Anterior cingulate cortex (tissue), 58 donors: ENCODE results near the gene CREB1.
"Not testable (repeated sequence)": the region's sequence is repeated elsewhere in the genome, so short reads cannot be mapped to it uniquely, and the experiment has no call there.

Source experiments
- DNase-seq, 58 donors: peaks; one replicate each; lab custom pipeline; 2025; lab: John Stamatoyannopoulos, UW

The CREB1 gene

GRCh38 chr2:207529330-207530159 is at the start of gene CREB1:
Gene CREB1, plus strand, starts transcription at chr2:207529962. Its CDS starts 25,674 bp downstream, at chr2:207555636.
- DNase-seq: peak; percentile 90 to 99 (median 98)

DNA sequence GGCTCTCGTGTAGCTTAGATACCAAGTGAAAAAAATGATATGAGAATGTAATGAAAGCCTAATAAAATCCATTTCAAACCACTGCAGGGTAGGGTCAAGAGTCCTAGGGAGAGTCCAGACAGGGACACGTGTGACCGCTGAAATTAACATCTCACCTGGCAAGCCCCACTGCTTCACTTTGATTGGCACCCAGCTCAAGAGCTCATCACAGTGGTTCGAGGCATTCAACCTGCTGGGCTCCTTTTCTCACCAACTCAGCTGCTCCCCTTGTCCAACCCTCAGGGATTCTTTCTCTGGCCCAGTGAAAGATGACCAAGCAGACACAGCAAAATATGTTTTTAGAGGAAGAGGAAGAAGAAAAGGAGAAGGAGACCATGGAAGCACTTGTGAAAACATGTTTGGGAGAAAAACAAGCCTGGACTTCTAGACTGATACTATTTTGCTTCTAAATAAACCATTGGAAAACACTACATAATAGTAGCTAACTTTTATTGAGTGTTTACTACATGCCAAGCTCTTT is 49.2 kb upstream of the CREB1 start:
- DNase-seq: no peak

- DNase-seq: peak in 1 of 58 donors; percentile 18
These were observed 47.8 kb upstream of the CREB1 start for GRCh38 chr2:207481924-207482323.

DNA sequence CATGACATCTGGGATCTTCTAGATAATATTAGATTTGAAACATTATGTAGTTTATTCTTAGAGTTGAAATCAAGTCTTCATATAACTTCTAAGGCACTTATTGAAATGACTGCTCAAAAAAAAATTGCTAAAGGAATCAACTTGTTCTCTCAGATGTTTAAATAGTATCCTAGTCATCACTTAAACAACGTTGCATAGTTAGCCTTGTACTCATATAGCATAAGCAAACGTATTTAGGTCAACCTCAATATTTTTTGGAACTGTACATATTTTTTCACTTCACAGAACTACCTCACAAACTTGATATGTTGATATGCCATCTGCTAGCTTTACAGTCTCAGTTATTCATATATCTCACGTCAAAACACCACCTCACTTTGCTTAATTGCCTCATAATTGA is 47.1 kb upstream of the CREB1 start:
- DNase-seq: no peak

DNA sequence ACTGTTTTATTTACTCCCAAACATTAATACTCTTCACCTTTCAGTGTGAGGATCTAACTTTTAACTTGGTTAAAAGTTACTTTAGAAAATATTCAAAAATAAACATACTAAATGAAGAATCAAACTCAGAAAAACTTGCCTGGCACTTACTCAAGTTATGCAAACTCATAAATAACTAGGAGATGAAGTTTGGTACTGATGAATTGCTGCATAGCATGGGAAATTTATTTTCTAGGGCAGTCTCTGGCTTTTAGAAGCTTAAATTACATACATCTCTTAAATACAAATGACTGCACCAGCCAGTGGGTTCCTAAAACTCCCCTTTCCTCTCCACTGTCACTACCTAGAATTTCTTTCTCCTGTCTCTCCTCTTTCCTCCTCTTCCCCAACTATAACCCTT is 46.7 kb upstream of the CREB1 start:
- no peak for DNase-seq

GRCh38 chr2:207483477-207483876 is 46.3 kb upstream of the CREB1 start:
- no peak for DNase-seq

DNA sequence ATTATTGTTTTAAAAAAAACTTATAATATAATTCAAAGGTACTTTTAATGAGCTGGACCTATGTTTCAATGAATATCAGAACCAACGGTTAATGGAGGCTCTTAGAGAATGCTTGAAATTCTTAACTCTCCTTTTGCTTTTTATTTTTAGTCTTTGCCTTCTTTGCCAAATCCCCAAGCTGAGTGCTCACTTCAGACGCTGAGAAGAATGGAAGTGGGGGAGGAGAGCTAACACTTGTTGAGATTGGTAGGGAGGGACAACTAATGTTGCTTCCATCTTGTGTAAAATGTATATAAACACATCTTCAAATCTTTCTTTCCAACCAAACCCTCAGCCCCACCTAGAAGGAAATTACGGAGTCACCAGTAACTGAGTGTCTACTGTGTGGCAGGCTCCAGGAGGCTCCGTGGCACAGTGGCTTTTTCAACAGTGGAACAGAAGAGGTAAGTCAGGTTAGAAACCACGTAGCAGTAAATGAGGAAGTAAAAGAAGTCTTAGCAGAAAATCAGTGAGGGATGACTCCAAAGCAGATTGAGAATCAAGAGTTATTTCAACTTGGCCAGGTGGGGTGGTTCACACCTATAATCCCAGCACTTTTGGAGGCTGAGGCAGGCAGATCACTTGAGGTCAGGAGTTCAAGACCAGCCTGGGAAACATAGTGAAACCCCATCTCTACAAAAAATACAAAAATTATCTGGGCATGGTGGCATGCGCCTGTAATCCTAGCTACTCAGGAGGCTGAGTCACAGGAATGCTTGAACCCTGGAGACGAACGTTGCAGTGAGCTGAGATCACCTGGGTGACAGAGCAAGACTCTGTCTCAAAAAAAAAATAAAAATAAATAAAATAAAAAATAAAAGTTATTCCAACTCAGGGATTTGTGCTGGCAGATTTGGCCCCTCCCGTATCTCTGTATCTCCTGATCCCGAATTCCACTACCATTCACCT is 45.0 kb upstream of the CREB1 start:
- DNase-seq: no peak

DNA sequence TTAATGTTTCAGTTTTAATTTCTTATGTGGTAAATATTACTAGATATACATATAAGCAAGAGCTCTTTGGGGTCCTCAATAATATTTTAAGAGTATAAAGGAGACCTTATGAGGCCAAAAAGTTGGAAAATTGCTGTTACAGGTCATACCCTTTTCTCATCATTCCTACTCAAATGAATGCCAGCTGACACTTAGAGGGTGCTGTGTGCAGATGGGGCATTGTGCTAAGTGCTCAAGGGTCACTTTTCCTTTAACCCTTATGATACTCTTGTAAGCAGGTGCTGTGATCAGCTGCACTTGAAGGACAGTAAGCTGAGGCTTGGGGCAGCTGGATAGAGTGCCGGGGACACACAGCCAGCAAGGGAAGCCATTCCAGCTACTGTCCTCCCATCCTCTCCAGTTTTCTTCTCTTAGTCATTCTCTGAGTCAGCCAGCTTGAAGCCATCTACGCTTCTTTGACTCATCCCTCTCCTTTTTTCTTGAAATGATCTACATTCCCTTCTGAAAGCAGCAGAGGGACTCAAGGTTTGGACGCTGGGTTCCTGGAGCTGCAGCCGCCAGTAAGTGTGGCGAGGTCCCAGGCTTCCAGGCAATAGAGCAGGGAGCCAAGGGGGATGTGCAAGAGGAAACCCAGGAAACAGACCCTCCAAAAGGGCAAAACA is 42.0 kb upstream of the CREB1 start:
- peak in 1 of 58 donors; percentile 31 for DNase-seq

DNA sequence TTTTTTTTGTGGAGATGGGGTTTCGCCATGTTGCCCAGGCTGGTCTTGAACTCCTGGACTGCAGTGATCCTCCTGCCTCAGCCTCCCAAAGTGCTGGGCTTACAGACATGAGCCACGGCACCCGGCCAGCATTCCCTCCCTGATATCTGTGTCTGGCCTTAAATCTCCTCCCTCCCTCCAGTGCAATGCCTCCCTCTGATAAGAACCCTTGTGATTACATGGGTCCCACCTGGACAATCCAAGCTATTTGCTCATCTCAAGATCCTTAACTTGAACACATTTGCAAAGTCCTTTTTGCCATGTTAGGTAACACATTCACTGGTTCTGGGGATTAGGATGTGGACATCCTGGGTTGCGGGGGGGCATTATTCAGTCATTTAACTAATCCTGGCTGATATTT is 40.5 kb upstream of the CREB1 start:
- DNase-seq: no peak

DNA sequence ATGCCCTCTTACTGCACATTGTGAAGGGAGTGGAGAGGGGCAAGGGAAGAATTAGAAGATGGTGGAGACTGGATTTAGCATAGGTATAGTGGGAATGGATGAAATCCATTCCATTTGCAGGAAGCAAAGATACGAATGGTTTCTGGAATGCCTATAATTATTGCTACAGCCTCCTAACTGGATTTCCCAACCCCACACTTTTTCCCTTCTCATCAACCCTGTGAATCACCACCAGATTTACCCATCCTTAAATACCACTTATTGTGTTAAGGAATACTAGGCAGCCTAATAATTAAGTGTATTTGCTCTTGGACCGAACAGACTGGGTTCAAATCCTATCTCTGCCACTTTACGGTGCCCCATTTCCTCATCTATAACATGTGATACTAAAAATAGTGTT is 39.3 kb upstream of the CREB1 start:
- DNase-seq: no peak

GRCh38 chr2:207491086-207491485 is 38.7 kb upstream of the CREB1 start:
- no peak for DNase-seq

GRCh38 chr2:207491956-207492355 is 37.8 kb upstream of the CREB1 start:
- DNase-seq: no peak

DNA sequence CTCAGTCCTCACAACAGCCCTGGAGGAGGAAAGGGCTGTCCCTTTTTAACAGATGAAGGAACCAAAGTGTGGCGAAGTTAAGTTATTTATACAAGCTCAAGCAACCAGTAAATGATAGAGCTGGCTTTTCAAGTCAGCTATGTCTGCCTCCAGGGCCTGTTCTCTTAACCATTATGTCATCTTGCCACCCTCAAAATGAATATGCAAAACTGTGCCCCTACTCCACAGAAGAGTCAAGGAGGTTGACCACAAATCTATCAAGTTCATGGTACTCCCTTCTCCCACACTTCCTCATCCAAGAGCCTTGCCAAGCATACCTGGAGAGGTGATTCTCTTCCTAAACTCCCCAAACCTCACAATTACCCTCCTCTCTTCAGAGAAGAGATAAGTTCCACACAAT is 37.3 kb upstream of the CREB1 start:
- no peak for DNase-seq

DNA sequence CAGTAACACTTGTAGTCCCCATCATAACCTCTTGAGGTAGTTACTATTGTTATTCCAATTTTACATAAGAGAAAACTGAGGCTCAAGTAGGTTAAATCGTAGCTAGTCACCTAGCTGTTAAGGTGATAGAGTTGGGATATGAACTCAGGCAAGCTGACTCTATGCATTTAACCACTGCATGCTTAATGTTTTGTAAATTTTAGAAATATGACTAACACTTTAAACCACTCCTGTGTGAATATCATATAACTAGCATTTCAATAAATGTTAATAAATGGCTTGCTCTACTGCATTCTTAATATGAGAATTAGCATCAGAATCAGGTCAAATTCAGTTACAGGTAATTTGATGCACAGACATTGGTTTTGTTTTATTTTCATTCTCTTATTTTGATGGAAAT is 35.6 kb upstream of the CREB1 start:
- no peak for DNase-seq

DNA sequence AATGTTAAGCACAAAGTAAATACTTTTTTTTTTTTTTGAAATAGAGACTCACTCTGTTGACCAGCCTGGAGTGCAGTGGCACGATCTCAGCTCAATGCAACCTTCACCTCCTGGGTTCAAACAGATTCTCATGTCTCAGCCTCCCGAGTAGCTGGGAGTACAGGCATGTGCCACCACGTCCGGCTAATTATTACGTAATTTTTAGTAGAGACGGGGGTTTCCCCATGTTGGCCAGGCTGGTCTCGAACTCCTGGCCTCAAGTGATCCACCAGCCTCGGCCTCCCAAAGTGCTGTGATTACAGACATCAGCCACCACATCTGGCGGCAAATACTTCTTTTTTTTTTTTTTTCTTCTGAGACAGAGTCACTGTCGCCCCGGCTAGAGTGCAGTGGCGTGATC is 32.8 kb upstream of the CREB1 start:
- not testable (repeated sequence) for DNase-seq

GRCh38 chr2:207497596-207497995 is 32.2 kb upstream of the CREB1 start:
- DNase-seq: no peak

- DNase-seq: no peak
These were observed 31.3 kb upstream of the CREB1 start for GRCh38 chr2:207498427-207498826.

- DNase-seq: no peak
These were observed 30.6 kb upstream of the CREB1 start for GRCh38 chr2:207499114-207499513.

DNA sequence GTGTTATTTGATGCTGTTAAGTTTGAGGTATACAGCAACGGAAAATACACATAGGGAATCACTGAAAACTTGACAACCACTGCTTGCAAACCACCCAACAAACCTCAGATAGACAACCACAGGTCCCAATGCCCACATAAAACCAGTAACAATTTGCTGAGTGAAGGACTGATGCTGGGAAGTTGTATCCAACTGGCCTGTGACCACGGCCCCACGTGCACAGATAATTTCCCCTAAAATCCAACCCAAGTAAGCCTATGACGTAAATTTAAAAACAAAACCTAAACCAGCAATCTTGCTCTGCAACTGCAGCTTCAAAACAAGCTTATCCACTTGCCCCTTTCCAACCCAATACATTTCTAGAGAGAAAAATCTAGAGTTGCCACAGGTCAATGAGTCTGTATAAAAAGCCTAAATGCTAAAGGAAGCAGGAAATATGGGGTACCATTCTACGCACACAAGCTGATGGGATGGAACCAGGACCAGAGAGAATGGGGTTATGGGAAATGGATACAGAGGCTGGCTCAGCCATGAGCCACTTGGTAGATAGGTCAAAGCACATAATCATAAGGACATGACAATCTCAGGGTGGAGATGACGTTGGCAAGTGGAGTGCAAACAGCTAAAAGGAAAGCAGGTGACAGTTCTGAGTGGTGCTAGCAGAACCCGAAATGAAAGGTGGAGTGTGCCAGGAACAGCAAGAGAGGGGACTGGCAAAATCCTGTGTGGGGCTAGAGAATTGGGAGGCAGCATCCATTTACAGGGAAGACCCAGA is 27.8 kb upstream of the CREB1 start:
- DNase-seq: no peak
